HG03354 (cell line): ENCODE data around the gene EXOSC1.
"Not testable (repeated sequence)": the region's sequence is repeated elsewhere in the genome, so short reads cannot be mapped to it uniquely, and the experiment has no call there.

ENCODE experiments used
- ATAC-seq: cut with Tn5 transposase; IDR thresholded peaks from one replicate; pipeline ENCODE4 v1.9.1; 2021; ENCODE audit warnings: mild to moderate bottlenecking; ENCODE audit not compliant: unreplicated experiment, poor library complexity, severe bottlenecking

EXOSC1 gene

GRCh38 chr10:97462309-97462708 lies 16.5 kb upstream of the EXOSC1 start:
- ATAC-seq = no peak

GRCh38 chr10:97459933-97460332 lies 14.1 kb upstream of the EXOSC1 start:
- ATAC-seq = no peak

- ATAC-seq = no peak
Measured at GRCh38 chr10:97459111-97459510, 13.3 kb upstream of the EXOSC1 start.

GRCh38 chr10:97456686-97457065 lies 10.9 kb upstream of the EXOSC1 start:
- no peak for ATAC-seq

GRCh38 chr10:97456034-97456685 lies 10.4 kb upstream of the EXOSC1 start:
- no peak for ATAC-seq

DNA sequence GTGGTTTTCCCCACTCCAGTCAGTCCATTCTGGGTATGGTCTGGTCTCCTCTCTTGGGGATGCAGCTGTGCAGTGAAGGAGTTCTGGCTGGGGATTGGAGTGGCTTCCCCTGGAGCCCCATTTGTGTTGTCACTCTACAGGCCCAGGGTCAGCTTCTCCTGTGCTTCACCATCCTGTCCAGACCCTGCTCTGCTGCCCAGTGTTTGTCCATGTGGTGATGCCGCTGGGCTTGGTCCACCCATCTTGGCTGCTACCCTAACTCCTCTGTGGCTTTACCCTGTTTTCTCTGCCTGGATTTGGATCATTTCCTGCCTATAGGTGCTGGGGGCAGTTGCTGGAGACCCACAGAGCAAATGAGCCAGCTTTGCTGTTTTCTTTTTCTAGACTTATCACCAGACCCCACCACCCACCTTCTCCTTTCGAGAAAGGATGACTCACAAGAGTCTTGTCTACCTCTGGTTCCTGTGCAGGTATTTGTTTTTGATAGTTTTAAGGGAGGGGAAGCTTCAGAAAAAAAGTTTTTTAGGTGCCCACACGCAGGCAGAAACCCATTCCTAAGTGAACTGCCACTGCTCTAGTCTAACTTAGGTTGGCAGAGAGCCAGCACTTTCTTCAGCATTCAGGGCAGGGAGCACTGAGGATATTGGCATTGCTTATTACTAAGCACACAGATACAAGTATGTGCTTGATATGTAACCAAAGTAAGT lies 8.7 kb upstream of the EXOSC1 start:
- ATAC-seq = no peak

GRCh38 chr10:97452352-97452751 lies 6.5 kb upstream of the EXOSC1 start:
- no peak for ATAC-seq

- ATAC-seq = no peak
Measured at GRCh38 chr10:97451605-97452004, 5.8 kb upstream of the EXOSC1 start.

DNA sequence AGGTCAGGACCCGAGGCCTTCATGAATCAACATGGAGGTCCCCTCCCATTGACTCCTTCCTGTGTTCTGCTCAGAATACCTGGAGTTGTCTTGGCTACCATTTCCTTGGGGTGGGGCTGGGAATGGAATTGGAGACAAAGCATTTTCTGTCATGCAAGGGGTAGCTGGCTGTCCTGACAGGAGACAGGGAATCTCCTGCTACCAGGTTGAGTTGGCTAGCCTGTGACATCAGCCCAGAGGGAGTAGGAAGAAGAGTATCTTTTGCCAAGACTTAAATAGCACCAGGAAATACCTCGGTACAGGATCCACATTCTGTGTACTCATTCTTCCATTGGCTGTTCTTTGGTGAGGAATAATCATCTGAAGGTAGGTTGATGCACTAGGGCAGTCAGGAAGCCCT lies 5.0 kb upstream of the EXOSC1 start:
- ATAC-seq = no peak

DNA sequence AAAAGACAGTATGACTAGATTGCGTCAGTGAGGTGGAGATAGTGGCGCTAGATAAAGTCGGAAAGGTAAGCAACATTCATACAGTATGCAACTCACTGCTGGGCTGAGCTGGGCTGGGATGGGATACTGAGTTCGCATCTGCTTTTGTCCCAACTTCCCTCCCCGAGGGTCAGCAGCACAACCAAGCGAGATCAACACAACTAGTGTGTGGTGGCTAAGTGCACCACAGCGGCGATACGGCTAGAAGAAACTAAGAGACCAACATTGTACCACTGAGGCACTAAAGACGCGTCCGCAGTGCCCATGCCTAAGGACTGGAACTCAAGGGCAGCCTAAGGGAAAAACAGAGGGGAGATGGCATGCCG lies 467 bp downstream of the EXOSC1 start:
- no peak for ATAC-seq

- no peak for ATAC-seq
Measured at GRCh38 chr10:97444212-97444611, 1.6 kb downstream of the EXOSC1 start.

DNA sequence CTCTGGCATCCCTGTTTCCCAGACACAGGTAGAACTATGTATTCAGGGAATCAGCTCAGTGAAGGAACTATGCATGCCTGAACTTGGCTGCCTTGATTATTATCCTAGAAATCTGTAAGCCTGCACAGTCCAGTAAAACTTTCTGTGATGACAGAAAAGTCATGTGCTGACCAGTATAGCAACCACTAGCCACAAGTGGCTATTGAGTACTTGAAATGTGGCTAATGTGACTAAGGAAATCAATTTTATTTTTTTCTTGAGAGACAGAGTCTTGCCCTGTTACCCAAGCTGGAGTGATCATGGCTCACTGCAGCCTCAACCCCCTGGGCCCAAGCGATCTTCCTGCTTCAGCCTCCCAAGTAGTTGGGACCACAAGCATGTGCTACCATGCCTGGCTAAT lies 3.5 kb downstream of the EXOSC1 start:
- ATAC-seq = no peak

DNA sequence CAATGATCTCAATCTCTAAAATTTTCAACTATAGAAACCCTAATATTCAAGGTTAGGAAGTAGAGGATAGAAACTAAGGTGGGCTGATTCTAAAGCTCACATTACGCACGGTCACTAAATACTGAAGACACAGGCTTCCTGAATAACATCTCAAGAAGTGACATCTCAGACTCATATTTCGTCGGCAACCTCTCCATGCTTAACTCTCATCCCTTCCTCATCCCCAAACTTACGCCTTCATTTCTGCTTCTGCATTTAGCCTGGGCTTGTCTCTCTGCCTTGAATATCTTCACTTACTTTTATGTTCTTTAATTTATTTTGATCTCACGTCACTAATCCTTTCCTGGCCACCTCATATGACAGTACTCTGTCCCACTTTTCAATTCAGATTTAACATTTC lies 10.6 kb downstream of the EXOSC1 start:
- no peak for ATAC-seq

DNA sequence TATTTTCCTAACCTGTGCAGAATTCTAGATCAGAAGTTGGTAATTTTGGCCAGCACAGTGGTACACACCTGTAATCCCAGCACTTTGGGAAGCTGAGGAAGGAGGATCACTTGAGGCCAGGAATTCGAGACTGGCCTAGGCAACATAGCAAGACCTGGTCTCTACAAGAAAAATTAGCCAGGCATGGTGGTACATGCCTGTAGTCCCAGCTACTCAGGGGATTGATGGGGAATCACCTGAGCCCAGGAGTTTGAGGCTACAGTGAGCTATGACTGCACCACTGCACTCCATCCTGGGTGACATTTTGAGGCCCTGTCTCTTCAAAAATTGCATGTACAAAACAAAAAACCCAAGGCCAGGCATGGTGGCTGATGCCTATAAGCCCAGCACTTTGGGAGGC lies 11.2 kb downstream of the EXOSC1 start:
- no peak for ATAC-seq

- ATAC-seq = no peak
Measured at GRCh38 chr10:97434055-97434454, 11.8 kb downstream of the EXOSC1 start.

GRCh38 chr10:97428572-97428981 lies 17.2 kb downstream of the EXOSC1 start:
- ATAC-seq = no peak

- no peak for ATAC-seq
Measured at GRCh38 chr10:97427571-97428179, 18.1 kb downstream of the EXOSC1 start.

- ATAC-seq = no peak
Measured at GRCh38 chr10:97426776-97427570, 18.8 kb downstream of the EXOSC1 start.

- peak; percentile 90 for ATAC-seq
Measured at GRCh38 chr10:97425964-97426775, 19.6 kb downstream of the EXOSC1 start, which contains the start of gene PGAM1. PGAM1 (plus strand) TSS chr10:97426191; CDS start chr10:97426308, 117 bp downstream.

DNA sequence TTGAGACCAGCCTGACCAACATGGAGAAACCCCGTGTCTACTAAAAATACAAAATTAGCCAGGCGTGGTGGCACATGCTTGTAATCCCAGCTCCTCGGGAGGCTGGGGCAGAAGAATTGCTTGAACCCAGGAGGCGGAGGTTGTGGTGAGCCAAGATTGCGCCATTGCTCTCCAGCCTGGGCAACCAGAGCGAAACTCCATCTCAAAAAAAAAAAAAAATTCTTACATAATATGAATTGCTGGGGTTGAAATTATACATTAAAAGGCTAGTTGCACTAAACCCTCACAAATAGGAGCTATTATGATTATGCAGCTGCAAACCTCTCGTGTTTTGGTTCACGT lies 22.1 kb downstream of the EXOSC1 start:
- ATAC-seq = not testable (repeated sequence)
